Articular chondrocyte of knee joint (primary cell): ENCODE measurements around the gene B3GAT1. TPM values are rescaled to one million over a fixed set of nuclear protein-coding genes. Genes with fewer than 3 reads are reported as not detected.

ENCODE experiments used
- total RNA-seq: library from RNA; depleted of rRNA; stranded (reverse); fragments of >200 nt; gene quantifications from 2 replicates; pipeline ENCODE4 v1.2.3, GENCODE V29; 2012

B3GAT1 gene, protein sequence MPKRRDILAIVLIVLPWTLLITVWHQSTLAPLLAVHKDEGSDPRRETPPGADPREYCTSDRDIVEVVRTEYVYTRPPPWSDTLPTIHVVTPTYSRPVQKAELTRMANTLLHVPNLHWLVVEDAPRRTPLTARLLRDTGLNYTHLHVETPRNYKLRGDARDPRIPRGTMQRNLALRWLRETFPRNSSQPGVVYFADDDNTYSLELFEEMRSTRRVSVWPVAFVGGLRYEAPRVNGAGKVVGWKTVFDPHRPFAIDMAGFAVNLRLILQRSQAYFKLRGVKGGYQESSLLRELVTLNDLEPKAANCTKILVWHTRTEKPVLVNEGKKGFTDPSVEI
- not detected in 2 replicates for total RNA-seq

DNA sequence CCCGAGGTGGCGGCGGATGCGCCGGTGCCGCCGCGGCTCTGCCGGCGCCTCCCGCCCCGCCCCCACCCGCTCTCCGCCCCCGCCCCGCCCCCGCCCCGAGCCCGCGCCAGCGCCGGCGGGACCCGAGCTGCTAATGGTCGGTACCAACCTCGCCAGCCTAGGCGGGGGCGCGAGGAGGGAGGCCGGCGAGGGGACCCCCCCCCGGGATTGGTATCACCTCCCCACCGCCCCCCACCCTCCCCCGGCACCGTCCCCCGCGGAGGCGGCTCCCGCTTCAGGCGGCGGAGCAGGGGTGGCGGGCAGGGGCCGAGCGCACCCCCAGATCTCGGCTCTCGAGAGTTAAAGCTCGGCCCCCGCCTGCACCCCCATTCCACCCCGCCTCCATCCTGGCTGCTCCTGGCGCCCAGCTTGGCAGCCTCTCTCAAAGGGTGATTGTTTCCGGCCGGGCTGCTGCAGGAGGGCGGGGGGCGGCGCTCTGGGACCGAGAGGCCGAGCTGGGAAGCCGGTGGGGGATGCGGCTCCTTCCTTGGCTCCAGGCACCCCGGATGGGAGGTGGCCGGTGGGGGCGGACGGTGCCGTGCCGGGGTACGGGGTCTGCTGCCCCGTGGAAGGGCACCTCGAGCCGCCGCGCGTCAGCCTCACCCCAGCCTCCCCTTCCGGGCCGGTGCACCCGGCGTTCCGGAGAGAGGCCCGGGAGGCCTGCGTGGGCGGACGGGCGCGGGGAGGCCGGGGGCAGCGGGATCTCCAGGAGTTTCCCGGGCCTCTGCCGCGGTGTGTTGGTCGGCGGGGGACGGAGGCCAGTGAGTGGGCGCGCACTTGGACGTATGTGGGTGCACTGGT, at the start of gene B3GAT1:
B3GAT1 (minus strand) TSS at position 40 of the 840 bp plus-strand sequence. CDS start 24,583 bp downstream, outside the sequence.

DNA sequence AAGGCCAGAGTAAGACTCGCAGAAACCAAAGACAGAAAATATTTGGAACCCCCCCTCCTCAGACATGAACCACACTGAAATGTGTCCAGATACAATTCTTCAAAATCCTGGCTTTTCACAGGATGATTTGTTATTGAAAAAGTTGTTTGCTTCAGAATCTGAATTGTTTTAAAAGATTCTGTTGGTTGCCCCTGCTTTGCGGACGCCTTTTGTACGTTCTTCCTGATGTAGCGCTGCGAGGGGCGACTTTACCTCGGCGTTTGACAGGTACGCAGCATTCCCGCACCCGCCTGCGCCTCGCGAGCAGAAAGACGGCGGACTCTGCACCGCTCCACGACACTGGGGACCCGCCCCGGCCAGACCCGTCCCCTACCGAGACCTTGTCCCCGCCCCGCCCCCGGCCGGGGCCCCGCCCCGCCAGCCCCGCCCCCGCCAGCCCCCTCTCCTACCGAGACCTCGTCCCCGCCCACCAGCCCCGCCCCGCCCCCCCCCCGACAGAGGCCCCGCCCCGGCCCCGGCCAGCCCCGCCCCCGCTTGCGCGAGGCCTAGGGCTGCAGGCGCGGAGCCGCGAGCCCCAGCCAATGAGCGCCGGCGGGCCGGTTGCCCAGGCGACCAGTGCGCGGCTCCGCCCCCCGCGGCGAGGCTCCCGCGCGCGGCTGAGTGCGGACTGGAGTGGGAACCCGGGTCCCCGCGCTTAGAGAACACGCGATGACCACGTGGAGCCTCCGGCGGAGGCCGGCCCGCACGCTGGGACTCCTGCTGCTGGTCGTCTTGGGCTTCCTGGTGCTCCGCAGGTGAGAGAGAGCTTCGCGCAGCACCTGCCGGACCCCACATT, 80.5 kb downstream of the B3GAT1 start, which contains the start of gene GLB1L2:
GLB1L2 (plus strand) TSS at position 635 of the 835 bp plus-strand sequence; CDS start at position 709, 74 bp downstream.

Other genes starting within 250 kb of the B3GAT1 start
- 14.0 and 14.9 TPM in 2 replicates for gene NCAPD3, start 188.3 kb downstream of the B3GAT1 start, total RNA-seq
- 48.0 and 48.3 TPM in 2 replicates for gene VPS26B, start 187.6 kb downstream of the B3GAT1 start, total RNA-seq
- 46.1 and 46.6 TPM in 2 replicates for gene THYN1, start 158.9 kb downstream of the B3GAT1 start, total RNA-seq
- 12.8 and 16.2 TPM in 2 replicates for gene ACAD8, start 158.7 kb downstream of the B3GAT1 start, total RNA-seq
- gene GLB1L3, start 135.9 kb downstream of the B3GAT1 start, total RNA-seq, result 0.32 and 0.65 TPM in 2 replicates
- gene GLB1L2, start 80.3 kb downstream of the B3GAT1 start, total RNA-seq, result 0.11 and 0.91 TPM in 2 replicates